ENCODE measurements around the gene STOX2.

- TF ChIP-seq CTCF (IDR thresholded peaks at IDR 0.05): no peak
- TF ChIP-seq POLR2A (IDR thresholded peaks at IDR 0.05): no peak
Measured at GRCh38 chr4:183909187-183909586, 4.1 kb downstream of the STOX2 start.
